GM18526 (cell line): ENCODE results near the gene VPS16.

Experiments
- POLR2A ChIP-seq: IDR thresholded peaks from 3 replicates; pipeline ENCODE4 v1.6.1; 2011; ENCODE audit not compliant: insufficient read length; ENCODE audit errors: extremely low read depth

VPS16 gene

GRCh38 chr20:2817891-2818595, 22.5 kb upstream of the VPS16 start:
- TF ChIP-seq POLR2A: no peak

DNA sequence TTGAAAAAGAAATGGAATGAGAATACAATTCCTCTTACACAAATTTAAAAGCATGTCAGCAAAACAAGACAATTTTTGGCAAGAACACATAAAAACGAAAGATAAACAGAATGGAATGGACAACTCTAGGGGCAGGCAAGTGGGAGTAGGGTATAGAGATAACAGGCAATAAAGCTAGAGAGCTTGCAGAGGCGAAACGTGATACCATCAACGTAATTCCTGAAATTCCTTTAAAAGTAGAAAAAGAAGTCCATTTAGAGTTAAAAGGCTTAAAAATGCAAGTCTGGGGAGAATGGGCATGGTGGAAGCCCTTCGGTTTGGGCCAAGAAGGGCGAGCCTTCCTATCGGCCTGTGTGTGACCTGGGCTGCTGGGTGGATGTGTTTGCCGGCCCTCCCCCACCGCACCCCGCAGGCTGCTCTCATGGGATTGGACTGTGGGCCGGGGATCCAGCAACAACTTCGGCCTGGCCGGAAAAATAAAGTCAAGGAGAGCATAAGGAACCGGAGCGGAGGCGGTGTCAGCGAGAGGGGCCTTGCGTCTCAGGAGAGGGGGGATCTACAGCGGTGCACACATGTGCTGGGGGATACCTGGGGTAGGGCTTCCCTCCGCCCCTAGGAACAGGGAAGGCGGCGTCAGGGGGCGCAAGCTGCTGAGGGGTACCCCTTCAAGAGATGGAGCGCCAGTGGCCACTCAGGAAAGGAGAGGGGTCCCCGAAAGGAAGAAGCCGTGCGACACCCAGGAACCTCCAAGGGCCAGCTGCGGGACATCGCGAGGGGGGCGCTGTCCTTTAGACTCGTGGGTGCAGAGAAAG, 20.3 kb upstream of the VPS16 start:
- no peak for TF ChIP-seq POLR2A

- no peak for TF ChIP-seq POLR2A
Measured at GRCh38 chr20:2820896-2821869, 19.4 kb upstream of the VPS16 start.

DNA sequence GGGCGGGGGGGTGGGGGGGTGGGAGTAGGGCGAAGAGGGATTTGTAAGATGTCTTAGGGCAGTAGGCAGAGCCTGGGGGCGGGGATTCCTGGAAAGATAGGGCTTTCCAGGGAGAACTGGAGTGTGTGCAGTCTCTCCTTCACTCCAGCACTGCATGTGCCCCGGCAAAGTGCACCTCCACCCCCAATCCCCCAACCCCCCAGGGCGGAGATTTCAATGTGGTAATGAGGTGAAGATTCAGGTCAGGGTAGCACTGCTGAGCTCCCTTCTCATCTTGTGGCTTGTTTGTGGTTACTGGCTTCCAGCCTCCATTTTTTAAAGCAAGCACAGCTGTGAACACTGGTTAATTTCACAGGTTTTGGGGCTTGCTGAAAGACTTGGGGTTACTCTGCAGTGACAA, 18.5 kb upstream of the VPS16 start:
- TF ChIP-seq POLR2A: no peak

DNA sequence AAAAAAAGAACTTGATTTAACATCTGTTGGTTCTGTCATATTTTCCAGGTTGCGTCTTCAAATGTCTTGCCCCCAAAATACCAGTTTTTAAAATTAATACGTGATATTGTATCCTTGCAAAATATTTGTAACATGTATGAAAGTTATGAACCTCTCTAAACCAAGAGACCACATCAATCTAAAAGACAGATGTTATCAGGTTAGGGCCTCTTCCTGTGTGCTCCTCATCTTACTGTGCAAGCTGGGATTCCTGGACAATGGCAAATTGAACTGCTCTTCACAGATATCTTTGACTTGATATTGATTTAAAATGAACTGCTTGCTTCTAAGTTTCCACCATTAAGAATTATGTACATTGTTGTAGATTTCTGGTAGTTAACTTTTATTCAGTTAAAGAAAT, 14.8 kb upstream of the VPS16 start:
- TF ChIP-seq POLR2A: no peak

GRCh38 chr20:2826655-2827054, 13.9 kb upstream of the VPS16 start:
- TF ChIP-seq POLR2A: no peak

DNA sequence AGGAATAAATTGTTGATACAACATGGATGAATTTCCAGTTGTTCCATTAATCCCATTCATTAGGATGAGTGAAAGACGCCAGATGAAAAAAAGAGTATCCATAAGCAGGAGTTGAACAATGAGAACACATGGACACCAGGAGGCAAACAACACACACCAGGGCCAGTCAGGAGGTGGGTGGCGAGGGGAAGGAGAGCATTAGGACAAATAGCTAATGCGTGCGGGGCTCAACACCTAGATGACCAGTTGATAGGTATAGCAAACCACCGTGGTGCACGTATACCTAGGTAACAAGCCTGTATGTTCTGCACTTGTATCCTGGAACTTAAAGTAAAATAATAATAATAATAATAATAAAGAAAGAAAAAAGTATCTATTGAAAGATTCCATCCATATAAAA, 11.2 kb upstream of the VPS16 start:
- TF ChIP-seq POLR2A: no peak

DNA sequence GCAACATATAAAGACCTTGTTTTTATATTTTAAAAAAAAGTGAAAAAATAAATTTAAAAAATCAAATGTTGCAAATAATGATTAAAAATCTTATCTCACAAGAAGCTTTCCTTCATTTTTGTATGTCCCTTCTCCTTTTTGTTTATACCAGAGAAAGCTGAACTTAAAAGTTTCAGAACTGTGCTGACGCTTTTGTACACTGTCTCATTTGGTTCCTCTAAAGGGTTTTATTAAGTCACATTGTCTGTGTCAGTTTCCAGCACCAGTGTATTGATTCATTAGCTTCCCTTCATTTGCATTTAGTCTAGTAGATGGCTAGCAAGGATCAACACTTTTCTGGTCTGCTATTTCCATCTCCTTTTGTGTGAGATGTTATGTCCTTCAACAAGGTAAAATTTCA, 6.8 kb upstream of the VPS16 start:
- no peak for TF ChIP-seq POLR2A

DNA sequence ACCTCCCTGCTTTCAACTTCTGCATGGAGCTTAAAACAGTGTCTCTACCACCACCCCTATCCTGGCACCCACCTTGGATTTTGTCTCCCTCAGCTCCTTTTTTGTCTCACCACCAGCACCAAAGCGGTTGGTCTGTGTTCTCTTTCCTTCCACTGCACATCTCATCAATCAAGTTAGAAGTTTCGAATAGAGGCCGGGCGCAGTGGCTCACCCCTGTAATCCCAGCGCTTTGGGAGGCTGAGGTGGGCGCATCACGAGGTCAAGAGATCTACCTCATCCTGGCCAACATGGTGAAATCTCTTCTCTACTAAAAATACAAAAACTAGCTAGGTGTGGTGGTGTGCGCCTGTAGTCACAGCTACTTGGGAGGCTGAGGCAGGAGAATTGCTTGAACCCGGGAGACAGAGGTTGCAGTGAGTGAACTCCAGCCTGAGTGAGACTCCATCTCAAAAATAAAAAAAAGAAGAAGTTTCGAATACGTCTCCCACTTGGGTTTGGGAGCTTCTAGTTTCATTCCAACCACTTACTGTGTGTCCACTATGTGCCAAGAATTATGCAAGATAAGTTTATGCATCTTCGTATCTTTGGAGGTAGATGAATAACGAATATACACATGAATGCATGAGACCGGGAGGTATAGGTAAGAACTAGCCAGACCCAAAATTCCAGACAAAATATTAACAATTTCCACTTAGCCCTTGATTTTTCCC, 6.0 kb upstream of the VPS16 start:
- TF ChIP-seq POLR2A: no peak

GRCh38 chr20:2835331-2835796, 5.2 kb upstream of the VPS16 start:
- TF ChIP-seq POLR2A: no peak

DNA sequence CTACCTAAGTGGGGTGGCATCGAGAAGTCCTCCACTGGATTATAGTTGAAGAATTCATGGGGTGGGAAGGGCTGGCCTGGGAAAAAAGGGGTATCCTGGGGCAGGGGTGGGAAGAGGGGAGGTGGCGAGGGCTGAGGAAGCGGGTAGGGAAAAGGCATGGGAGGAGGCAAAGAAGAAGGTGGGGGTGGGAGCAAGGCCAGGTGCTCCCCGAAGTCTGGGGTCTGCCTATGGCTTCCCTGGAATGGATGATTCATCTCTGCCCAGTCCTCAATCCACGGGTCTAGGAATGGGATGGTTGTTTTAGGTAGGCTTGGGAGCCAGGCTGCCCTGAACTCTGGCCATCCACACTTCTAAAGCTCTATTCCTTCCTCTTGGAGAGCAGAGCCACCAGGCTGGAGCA, 4.5 kb upstream of the VPS16 start:
- TF ChIP-seq POLR2A: no peak

- TF ChIP-seq POLR2A: no peak
Measured at GRCh38 chr20:2837221-2837960, 3.2 kb upstream of the VPS16 start.

DNA sequence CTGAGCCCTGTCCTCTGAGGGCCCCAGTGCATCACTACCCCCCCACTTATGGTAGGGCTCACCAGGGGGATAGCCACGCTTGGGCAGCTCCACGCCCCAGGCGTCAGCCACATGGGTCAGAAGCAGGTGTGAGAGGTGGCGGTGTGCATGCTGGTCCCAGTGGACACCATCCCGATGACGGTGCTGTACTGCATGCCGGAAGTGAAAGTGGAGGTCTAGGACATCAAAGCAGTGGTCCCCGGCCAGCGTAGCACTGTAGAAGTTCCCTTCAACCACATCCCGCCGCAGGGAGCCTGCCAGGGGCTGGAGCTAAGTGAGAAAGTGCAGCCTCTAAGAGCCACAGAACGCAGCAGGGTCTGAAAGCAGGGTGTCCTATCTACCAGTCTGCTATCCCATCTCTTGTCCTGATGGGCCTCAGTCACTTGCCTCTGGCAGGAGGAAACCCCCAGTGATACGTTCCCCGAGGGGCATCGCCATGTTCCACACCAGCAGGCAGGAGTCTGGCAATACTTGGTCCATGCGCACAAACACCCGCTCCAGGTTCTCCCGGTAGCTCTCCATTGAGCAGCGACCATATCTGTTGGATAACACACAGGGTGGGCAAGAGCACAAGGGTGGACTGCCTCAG, 2.3 kb upstream of the VPS16 start:
- no peak for TF ChIP-seq POLR2A
